Measurements from ENCODE around the gene LMX1A.

Gene LMX1A

DNA sequence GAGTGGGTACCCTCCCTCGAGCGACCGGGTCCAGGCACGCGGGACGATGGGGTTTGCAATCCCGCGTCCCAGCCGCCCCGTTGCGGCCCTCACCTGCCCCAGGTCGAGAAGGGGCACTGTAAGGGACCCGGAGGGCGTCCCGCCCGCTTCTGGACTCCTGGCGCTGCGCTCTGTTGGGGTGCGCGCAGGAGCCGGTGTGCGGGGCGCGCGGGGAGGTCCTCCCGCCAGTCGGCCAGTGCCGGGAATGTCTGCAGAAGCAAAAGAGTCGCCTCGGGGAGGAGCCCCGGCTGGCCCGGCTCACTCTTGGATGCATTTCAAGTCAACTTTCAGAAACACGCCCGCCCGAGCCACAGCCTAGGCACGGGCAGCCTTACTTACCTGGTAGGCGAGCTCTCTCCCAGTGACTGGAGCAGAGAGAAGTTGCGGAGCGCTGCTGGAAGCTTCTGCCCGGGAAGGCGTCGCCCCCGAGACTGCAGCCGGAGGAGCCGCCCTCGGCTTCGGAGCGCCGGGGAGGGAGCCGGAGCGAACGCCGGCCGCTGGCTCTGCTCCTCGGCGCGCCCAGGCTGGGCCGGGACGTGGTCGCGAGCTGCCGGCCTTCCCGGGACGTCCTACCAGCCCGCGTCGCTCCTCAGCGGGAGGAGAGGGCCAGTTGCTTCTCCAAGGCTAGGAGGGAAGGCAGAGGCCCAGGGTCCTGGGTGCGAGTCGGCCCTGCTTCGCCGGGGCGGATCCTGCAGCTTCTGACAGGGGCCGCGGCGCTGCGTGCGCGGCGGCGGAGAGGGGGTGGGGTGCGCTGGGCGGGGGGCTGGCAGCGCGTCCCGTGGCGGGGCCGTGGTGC, at the start of gene LMX1A:
Gene LMX1A (minus strand): TSS at position 739 of the 835 bp plus-strand sequence. CDS start 1,156 bp downstream, outside the sequence.
- DNase-seq: no peak

DNA sequence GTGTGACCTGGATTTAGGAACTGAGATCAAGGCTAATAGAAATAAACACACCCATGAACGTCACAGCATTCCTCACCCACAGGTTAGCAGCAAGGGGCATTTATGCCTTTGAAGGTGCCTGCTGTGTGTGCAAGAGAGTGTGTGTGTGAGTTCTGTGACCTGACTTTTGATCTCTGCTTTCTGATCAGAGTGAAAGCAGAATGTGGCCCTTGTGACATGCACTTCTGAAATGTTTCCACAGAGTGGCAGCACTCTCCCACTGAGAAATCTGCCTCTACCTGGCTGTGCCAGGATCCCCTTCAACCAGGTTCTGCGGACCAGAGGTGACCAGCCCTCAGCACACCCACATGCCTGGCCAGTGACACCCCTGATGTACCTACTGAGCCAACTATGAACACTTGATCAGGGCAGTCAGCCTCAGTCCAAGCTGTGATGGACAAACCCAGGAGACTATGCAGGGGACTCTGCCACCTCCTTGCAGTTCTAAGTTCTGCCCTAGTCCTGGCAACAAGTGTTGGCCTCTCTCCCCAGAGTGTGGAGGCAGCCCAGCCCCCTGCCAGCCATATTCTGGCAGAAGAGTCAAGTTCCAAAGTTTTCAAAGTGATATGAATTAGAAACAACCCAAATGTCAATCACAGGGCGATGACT, 47.4 kb upstream of the LMX1A start:
- DNase-seq: no peak

DNA sequence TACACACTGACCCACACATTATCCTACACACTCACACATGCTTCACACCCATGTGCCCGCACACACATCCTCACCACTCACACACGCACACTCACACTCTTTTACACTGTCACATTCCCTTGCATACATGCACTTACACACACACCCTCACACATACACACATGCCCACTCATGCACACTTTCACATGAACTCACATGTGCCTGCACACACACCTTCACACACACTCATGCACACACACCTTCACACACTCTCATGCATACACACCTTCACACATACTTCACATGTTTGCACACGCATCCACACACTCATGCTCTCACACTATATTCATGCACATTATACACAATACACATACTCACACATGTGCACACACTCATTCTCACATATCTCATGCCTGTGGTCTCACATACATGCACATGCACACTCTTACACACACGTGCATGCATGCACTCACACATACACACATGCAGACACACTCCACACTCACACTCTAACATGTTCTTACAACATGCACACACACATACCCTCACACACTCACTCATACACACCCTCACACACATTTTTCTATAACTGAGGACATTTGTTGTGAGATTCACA, 46.1 kb upstream of the LMX1A start:
- no peak for DNase-seq

DNA sequence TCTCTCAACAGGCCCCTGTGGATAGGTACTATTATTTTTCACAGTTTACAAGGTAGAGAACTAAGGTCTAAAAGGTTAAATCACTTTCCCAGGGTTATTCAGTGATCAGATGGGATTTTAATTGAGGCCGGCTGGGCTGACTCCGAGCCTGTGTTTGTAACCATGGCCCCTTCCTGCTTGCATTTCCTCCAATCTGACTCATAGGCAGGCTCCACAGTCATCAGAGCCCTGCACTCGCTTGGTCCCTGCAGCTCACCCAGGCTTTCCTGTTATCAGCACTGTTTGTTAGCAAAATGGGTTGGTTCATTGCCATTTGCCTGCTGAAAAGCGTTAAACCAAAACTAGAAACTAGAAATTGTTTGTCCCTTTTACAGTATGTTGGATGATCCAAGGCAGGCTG, 41.4 kb upstream of the LMX1A start:
- no peak for DNase-seq

DNA sequence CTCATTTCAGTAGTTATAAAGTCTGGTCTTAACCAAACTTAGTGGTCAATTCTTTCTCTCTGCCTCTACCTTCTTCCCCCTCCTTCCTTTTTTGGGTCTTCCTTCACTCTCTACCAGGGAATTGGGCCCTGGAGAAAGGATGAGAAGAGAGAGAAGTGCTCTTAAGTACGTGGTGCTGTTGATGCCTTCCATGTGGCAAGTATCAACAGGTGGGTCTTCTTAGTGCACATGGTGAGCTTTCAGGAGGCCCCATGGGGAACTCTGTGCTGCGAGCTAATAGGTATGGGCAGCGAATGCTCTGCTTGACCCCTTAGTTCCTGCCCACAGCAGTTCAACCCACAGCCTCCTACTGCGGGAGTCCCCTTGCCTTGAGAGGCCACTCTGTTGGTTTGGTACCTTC, 39.4 kb upstream of the LMX1A start:
- DNase-seq: no peak

DNA sequence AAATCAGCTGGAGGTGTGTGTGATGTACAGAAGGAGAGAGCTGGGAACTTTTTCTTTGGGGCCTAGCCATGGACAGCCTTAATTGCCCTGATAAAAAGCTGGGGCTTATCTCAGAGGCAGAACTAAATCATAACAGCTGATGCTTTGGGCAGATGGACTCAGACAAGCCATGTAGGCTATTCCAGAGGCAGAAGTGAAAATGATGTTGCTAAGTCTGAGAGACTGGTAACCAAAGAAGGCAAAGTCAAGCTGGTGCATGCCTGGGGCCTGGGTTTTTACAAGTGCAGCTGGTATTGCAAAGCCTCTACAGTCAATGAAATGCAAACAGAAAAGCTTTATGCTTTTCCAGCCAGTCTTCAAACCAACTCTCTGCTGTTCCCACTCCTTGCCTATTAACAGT, 39.0 kb upstream of the LMX1A start:
- no peak for DNase-seq

DNA sequence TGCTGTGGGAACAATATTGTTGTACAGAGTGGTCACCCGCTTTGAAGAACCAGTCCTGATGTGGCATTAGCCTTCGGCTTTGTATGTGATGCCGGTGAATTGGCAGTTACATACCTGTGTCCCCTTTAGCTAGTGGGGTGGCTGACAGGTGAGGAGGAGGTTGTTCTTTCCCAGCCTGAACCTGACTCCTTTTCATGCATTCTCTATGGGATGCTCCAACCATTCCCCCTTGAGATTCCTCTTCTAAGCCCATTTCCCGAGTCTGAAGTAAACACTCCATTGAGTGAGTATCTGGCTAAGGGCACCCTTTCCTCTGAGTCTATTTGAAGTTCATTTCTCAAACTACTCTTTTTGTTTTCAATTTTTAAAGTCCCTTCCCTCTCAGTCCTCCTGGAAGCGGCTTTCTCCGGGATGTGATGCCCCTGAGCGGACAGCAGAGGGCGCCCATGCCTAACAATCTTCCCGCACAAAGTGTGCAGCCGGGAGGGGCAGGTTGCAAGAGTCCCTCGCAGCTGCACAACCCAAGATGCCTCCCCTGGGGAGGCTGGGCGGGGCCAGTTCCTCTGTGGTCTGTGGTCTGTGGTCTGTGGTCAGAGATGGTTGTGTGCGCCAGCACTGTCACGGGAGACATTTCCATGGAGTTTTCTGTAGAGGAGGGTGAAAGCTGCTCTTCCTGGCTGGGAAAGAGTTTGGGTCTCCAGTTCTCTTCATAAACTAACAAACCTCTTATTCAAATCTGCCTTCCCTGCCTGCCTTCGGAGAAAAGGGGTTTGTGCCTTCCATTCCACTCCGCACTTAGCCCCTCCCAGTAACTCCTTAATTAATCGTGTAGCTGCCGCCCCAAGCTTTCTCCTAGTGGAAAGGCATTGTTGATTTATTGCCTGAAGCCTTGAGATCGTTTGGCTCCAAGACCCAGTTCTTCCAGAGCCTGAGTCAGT, 36.4 kb upstream of the LMX1A start:
- peak; percentile 90 for DNase-seq

DNA sequence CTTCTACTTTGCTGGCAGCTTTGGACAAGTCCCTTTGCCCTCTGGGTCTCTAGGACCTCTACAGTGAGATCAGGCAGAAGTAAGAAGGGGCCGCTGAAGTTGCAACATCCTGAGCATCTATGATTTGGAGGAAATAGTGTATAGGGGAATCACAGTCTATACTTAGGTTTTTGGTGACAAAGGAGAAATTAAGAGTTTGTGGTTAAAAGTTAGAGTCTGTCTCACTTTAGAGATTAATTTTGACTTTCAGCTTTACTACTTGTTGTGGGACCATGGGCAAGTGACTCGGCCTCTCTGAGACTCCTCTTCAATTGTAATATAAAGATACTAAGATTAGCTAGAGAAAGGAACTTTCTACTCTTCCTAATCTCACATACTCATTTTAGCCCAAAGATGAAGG, 33.1 kb upstream of the LMX1A start:
- DNase-seq: no peak

DNA sequence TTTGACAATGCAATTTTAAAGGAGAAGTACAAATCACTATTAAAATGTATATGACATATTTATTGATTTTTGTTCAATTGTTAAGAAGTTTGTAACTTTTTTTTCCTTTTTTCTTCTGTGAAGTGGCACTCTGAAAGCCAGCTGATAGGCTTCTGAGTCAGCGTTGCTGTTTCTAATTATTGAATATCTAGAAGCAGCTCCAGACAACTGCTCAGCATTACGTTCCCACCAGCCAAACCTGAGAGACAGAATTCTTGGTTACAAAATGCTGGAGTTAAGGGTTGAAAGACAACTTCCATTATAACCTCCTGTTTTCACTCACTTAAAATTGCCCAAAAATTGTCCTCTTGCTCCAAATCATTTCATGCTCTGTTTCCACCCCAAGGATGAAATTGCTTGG, 31.4 kb upstream of the LMX1A start:
- DNase-seq: no peak

DNA sequence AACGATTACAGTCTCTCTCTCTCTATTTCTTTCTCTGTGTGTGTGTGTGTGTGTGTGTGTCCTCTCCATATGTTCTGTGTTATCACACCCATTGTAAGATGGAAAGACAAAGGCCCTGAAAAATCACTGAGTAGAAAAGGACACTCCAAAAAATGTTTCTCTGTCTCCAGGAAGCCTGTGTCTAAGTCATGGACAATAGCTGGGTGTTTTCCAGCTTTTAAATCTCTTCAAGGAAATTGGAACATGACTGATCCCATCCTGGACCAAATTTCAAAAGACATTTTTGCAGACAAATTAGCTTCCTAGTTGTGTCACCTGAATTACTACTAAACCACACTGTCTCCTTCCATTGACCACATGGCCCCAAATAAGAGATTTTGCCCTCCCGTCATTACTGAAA, 31.0 kb upstream of the LMX1A start:
- DNase-seq: no peak

DNA sequence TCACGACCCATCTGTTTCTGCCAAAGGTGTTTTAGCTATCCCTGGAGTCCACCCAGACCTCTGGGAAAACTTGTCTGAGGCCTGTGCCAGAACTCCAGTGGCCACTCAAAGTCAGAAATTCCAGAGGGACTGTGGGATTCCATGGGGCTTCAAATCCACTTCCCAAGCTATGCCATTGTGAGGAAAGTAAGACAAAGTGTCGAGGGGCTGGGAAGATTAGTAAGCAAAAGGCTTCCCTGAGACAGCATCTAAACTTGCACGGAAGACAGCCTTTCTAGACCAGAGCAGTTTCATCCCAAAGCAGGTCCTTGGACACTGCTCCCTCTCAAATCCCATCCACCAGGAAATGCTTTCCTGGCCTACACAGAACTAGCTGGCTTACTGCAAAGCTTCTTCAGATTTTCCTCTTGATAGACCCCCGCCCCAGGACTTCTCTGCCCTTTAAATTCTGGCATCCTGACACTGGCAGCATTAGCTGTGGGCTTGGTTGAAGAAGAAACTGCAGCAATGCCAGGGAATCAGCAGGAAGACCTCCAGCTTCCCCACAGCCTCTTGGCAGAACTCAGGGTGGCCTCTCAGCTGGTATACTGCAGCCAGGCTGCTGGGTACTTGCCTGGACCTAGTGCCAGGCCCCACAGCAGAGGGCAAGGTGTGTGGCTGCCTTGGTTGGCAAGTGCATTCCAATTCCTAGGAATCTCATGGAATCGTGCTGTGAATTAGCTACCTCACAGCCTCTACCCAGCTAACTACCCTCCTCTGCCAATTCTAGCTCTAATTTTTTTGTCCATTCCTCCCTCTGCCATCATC, 27.3 kb upstream of the LMX1A start:
- no peak for DNase-seq

DNA sequence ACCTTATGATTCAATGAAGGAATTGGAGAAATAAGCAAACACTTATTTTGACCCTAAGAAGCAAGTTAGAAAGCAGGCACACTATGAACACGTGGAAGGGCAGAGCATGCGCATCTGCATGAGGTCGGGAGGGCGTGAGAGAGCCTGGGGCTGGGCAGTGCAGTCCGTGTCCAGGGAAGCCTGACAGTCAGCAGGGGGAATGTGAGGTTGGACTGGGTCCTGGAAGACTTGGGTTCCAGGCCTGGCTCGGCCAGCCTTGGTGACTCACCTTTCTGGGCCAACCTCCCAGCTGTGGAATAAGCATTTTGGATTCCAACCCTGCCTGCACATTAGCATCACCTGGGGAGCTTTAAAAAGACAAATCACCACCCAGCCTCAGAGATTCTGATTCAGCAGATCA, 26.6 kb upstream of the LMX1A start:
- DNase-seq: no peak

DNA sequence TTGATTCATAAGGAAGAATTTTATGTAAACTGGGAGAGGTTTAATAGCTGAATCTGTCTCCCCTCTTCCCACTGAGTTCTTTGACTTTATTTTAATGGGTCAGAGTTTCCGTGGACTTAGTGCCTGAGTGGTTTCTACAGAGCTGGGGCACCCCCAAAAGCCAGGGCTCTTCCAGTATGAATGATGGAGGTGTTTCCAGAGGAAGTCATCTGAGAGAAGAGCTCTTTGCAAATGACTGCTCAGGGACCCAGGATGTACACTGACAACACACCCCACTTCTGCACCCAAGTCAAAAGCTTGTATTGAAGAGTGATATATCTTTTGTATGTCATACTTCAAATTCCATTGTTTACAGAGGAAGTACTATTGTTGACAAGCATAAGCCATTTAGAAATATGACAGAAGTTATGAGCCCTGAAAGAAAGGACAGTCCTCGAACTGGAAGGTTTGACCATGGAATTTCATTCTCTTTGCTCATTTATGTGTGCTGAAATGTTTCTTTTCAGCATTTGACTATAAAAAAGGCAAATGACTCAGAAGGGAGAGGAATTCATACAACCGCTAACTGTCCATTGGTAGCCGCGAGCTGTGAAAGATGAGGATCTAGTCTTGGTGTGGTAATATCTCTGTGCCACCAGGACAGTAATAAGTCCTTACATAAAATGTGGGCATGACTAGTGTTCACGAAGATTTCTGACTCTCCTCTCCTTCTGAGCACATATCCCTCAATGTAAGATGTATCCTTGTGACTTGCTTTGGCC, 25.4 kb upstream of the LMX1A start:
- DNase-seq: no peak

DNA sequence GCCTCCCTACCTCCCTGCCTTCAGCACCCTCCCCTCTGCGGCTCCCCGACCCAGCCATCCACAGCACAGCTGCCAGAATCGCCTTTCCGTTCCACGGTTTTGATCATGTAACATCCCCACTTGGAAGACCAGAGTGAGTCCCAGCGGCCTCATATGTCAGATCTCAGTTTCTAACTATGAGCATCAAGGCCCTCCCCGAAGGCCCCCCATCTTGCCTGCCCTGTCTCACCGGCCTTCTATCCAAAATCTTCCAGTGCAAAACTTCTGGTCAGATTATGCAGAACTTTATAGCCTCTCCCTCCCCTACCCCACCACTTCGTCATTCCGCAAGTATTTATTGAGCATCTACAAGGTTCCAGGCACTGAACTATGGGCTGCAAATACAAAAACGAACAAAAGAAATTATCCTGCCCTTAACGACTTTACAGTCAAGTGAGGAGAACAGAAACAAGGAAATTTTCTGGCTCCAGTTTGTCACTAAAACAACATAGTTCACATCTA, 20.3 kb upstream of the LMX1A start:
- no peak for DNase-seq

DNA sequence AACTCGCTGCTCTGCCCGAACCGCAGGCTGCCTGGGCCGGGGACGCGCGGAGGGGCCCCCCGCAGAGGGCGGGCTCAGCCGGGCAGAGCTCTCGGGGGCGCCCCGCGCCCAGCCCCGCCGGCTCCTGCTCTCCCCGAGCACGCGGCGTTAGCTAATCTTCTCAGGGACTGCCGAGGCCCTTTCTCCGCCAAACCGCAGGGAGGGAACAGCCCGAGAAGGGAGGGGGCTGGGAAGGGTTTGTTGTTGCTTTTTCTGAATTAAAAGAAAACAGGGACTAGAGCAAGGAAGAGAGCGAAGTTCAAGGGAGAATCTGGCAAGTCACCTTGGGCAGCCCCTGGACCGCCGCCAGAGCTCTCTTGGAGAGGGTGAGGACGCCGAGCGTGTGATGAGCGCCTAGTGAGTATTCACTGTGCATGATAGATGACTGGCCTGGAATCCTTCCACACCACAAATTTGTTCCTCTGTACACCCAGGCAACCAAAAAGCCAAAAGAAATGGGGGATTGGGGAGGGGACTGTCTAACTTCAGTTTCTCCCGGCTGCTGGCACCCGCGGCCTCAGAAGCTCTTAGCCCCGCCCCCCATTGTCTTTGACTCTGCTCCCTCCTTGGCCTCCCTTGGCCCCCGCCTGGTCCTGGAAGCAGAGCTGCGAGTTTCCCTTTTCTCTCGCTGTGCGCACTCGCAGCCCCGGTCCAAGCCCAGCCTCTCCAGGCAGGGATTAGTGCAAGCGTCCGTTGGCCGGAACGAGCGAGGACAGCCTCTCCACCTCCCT, 19.7 kb upstream of the LMX1A start:
- no peak for DNase-seq

DNA sequence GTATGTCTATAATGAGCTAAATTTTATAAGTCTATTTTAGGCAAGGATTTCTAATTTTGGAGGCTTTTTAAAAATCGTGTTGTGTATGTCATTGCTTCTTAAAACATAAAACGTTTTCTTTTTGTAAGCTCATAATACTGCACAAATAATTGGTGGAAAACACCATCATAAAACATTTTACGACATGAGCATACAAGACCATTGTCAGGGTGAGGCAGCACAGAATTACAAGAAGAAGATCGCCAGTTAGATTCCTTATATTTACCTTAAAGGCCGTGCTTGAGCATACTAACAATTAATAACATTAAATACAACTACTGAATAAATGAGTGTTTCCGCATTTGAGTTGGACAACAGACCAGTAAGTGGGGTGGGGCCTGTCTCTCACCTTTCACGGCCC, 19.1 kb upstream of the LMX1A start:
- no peak for DNase-seq

DNA sequence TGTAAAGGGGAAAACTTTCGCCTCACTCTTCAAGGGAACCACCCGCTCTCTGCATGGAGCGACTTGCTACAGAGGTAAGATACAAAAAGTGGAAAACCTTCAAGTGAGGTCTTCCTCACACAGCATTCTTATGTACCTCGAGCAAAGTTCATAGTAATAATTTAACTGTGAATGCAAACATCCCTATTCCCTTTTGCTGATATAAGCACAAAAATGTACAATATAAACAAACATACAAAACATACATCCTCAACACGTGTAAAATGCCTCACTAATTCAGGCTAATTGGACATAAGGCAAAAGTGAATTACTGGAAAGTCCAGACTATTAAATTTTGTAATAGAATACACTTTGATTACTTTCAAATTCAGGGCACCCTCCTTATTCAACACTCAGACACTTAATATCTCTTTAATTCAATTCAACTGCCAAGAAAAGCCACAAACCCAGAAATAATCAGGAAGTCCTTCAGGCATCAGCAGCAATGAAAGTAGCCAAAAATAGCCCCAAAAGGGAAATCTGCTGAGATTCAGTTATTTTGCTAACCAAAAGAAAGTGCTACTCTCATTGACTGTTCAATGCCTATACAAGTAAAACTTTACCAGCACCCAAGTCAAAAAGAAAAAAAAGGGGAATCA, 15.2 kb upstream of the LMX1A start:
- DNase-seq: no peak

DNA sequence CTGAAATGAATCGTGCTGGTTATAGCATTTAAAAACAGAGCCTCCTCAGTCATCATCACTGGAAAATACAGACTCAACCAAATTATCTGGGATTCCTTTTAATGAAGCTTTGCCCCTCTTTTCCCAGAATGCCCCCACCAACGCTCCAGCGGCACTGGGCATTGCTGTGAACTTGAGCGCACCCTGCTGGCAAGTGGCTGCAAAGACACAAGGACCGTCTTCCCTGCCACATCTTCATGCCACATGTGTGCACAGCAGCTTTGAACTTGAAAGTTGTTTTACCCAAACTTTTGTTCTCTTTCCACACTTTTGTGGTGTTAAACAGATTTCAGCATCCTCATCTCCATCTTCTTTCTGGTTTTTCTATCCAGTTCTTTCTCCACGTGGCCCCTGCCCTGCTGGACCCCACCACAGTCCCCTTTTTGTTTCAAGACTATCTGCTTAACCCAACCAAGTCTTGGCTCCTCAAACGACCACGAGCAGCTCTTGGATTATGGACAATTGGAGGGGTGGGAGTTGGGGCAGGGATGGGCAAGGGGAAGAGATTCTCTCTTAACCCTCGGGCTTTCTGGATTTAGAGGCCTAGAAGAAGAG, 12.8 kb upstream of the LMX1A start:
- peak; percentile 16 for DNase-seq

DNA sequence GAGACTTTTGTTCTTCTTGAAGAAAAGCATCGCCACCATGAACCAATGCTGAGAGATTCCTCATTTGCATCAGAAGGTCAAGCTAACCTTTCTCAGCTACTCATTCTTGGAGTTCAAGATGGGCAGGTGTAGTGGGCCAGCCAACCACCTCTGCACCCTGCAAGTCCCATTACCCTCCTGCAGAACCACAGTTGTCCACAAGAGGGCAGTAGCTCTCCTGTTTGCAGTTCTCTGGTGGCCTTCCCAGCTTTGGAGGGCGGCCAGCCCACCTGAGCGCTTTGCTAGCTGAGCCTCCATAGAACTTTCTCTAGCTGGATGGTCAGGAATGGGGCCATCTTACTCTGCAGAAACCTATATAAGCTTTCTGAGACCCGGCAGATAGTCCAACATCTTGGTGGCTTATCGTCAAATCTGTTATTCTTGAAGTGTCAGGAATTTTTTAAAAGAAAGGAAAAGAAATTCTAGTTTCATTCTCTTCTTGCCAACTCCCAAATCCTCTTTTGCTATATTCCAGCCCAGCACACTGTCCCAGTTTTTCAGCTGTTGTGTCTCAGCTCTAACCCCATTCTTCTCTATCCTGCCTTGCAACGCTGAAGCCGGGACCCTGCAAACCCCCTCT, 11.0 kb upstream of the LMX1A start:
- DNase-seq: peak; percentile 62

All from activated effector memory CD4-positive, alpha-beta T cell treated with Interleukin-2 at 50 U/mL for 16 hours (primary cell).